ENCODE results near the gene GLUD1.

GLUD1 gene

GRCh38 chr10:87092861-87093631, 1.6 kb downstream of the GLUD1 start:
- TF ChIP-seq REST (IDR thresholded peaks at IDR 0.05; ENCODE audit: insufficient read depth in 1 of 2, low read depth in 2 of 2, low read length in 2 of 2) (no peak), TAF1 (IDR thresholded peaks at IDR 0.05; ENCODE audit: borderline replicate concordance, insufficient read depth, low read length) (no peak), FOXP2 (optimal IDR thresholded peaks at IDR 0.05; ENCODE audit: borderline replicate concordance, extremely low read depth, extremely low read length, insufficient read depth) (no peak), SIN3A (IDR thresholded peaks at IDR 0.05; ENCODE audit: borderline replicate concordance, insufficient read depth, low read length) (no peak; the same call in 1 of the 2 replicates), POLR2AphosphoS5 (IDR thresholded peaks at IDR 0.05; ENCODE audit: low read depth, low read length) (no peak)

- TF ChIP-seq TAF1 (IDR thresholded peaks at IDR 0.05; ENCODE audit: borderline replicate concordance, insufficient read depth, low read length) = no peak
- no peak for TF ChIP-seq FOXP2 (optimal IDR thresholded peaks at IDR 0.05; ENCODE audit: borderline replicate concordance, extremely low read depth, extremely low read length, insufficient read depth)
- TF ChIP-seq POLR2AphosphoS5 (IDR thresholded peaks at IDR 0.05; ENCODE audit: low read depth, low read length) = no peak
- no peak for TF ChIP-seq REST (IDR thresholded peaks at IDR 0.05; ENCODE audit: insufficient read depth in 1 of 2, low read depth in 2 of 2, low read length in 2 of 2)
- no peak for TF ChIP-seq SIN3A (IDR thresholded peaks at IDR 0.05; ENCODE audit: borderline replicate concordance, insufficient read depth, low read length)
These were observed 2.2 kb downstream of the GLUD1 start for GRCh38 chr10:87092376-87092860.

- TF ChIP-seq SIN3A (IDR thresholded peaks at IDR 0.05; ENCODE audit: borderline replicate concordance, insufficient read depth, low read length) = no peak
- no peak for TF ChIP-seq POLR2AphosphoS5 (IDR thresholded peaks at IDR 0.05; ENCODE audit: low read depth, low read length)
- TF ChIP-seq TAF1 (IDR thresholded peaks at IDR 0.05; ENCODE audit: borderline replicate concordance, insufficient read depth, low read length) = no peak
- TF ChIP-seq FOXP2 (optimal IDR thresholded peaks at IDR 0.05; ENCODE audit: borderline replicate concordance, extremely low read depth, extremely low read length, insufficient read depth) = no peak
- no peak for TF ChIP-seq REST (IDR thresholded peaks at IDR 0.05; ENCODE audit: insufficient read depth in 1 of 2, low read depth in 2 of 2, low read length in 2 of 2)
These were observed 3.9 kb downstream of the GLUD1 start for GRCh38 chr10:87090779-87091178.

GRCh38 chr10:87089746-87090145, 4.9 kb downstream of the GLUD1 start:
- TF ChIP-seq POLR2AphosphoS5 (IDR thresholded peaks at IDR 0.05; ENCODE audit: low read depth, low read length) = no peak
- TF ChIP-seq FOXP2 (optimal IDR thresholded peaks at IDR 0.05; ENCODE audit: borderline replicate concordance, extremely low read depth, extremely low read length, insufficient read depth) = no peak
- TF ChIP-seq TAF1 (IDR thresholded peaks at IDR 0.05; ENCODE audit: borderline replicate concordance, insufficient read depth, low read length) = no peak
- TF ChIP-seq SIN3A (IDR thresholded peaks at IDR 0.05; ENCODE audit: borderline replicate concordance, insufficient read depth, low read length) = no peak
- TF ChIP-seq REST (IDR thresholded peaks at IDR 0.05; ENCODE audit: insufficient read depth in 1 of 2, low read depth in 2 of 2, low read length in 2 of 2) = no peak
